Measurements from ENCODE around the gene TLR9. TPM values are rescaled to one million over a fixed set of nuclear protein-coding genes. Genes with fewer than 3 reads are reported as not detected.
A peak's percentile ranks its signal among the peaks of the same experiment; 100 is the strongest.

TLR9 gene
- total RNA-seq, 2 experiments from 2014 or later = 0.85 to 1.4 TPM

DNA sequence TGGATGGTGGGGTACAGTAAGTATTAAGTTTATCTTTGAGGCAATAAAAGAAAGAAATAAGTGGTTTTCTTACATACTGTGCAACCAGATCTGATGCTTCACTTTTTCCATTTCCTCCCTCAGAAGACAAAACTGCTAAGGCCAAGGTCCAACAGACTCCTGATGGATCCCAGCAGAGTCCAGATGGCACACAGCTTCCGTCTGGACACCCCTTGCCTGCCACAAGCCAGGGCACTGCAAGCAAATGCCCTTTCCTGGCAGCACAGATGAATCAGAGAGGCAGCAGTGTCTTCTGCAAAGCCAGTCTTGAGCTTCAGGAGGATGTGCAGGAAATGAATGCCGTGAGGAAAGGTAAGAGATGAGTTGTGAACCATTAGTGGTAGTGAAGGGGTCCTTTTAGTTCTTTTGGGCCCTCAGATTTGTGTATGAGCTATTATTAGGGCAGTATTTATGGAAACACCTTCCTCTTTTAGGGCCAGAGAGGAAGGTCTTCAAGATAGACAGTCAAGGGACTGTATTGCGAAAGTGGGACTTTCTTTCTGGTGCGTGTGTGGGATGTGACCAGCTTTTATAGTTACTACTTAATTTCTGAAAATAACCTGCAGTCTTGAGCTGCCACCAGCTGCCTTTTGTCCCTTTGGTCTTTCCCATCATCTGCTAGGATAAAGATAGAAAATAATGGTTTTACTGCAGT is 22.9 kb downstream of the TLR9 start:
- DNase-seq = no peak
- H3K36me3 Mint-ChIP-seq = peaks cover 59% of the 10 kb centered on the region
- H3K27ac Mint-ChIP-seq = peak overlapping the region; percentile 73
- H3K4me1 Mint-ChIP-seq = peaks cover 61% of the 10 kb centered on the region
- no peak overlapping the region for H3K4me3 Mint-ChIP-seq
- H3K27me3 Mint-ChIP-seq = peaks cover 4% of the 10 kb centered on the region
- no peaks in the 10 kb centered on the region for H3K9me3 Mint-ChIP-seq

DNA sequence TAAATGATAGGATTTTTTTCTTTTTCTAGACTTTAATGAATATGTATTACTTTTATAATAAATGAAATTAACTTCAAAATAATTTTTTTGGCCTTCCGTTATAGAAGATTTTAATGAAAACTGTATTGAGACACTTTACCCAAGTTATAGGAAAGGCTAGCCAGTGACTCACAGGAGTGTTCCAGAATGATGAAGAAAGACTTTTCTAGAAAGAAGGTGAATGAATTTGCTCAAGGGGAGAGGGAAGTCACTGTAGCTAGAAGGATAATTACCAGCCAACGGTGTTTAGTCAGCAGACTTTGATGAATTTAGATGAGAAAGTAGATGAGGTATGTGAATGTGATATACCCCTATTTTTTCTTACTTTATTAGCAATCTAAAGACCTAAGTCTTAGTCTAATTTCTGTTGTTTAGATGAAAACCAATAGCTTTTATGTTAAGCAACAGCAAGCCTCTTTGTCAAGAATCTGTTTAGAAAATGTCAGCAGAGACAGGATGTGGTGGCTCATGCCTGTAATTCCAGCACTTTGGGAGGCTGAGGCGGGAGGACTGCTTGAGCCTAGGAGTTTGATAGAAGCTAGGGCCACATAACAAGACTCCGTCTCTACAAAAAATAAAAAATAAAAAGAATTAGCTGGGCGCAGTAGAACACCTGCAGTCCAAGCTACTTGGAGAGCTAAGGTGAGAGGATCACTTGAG is 24.3 kb downstream of the TLR9 start:
- H3K36me3 Mint-ChIP-seq = peaks cover 51% of the 10 kb centered on the region
- H3K9me3 Mint-ChIP-seq = no peaks in the 10 kb centered on the region
- peaks cover 4% of the 10 kb centered on the region for H3K27me3 Mint-ChIP-seq
- H3K27ac Mint-ChIP-seq = no peak overlapping the region
- H3K4me1 Mint-ChIP-seq = peaks cover 68% of the 10 kb centered on the region
- DNase-seq = no peak
- no peak overlapping the region for H3K4me3 Mint-ChIP-seq

DNA sequence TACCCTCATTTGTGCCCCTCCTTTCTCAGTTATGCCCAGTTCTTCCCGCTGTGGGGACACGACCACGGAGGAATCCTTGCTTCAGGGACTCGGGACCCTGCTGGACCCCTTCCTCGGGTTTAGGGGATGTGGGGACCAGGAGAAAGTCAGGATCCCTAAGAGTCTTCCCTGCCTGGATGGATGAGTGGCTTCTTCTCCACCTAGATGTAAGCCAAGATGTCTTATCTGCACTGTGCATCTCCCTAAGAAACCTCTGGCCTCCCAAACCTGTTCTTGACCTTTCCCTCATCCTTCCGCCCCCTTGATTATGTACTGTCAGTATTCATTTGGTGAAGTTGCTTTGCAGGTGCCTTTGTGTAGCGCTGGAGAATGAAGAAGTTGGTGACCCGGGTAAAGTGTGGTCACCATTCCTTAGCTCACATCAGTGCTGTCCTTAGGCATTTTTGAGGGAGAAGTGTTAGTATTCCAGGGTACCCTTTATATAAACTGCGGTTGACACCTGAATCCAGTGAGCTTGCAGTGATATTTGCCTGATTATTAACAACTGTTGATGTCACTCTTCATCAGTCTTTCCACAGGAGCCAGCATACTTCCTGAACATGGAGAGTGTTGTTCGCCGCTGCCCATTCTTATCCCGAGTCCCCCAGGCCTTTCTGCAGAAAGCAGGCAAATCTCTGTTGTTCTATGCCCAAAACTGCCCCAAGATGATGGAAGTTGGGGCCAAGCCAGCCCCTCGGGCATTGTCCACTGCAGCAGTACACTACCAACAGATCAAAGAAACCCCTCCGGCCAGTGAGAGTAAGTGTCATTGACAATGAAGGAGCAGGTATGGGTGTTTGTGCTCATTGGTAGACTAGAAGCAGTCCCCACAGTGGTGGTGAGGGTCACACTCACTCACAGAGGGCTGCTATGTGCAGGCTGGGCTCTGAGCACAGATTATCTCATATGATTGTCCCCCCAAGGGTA is 26.5 kb downstream of the TLR9 start:
- Mint-ChIP-seq H3K4me3 (peak overlapping the region; percentile 99), H3K27ac (peak overlapping the region; percentile 93), H3K4me1 (peaks cover 56% of the 10 kb centered on the region), H3K9me3 (no peaks in the 10 kb centered on the region), H3K27me3 (peaks cover 4% of the 10 kb centered on the region), H3K36me3 (peaks cover 34% of the 10 kb centered on the region)
- DNase-seq = no peak

DNA sequence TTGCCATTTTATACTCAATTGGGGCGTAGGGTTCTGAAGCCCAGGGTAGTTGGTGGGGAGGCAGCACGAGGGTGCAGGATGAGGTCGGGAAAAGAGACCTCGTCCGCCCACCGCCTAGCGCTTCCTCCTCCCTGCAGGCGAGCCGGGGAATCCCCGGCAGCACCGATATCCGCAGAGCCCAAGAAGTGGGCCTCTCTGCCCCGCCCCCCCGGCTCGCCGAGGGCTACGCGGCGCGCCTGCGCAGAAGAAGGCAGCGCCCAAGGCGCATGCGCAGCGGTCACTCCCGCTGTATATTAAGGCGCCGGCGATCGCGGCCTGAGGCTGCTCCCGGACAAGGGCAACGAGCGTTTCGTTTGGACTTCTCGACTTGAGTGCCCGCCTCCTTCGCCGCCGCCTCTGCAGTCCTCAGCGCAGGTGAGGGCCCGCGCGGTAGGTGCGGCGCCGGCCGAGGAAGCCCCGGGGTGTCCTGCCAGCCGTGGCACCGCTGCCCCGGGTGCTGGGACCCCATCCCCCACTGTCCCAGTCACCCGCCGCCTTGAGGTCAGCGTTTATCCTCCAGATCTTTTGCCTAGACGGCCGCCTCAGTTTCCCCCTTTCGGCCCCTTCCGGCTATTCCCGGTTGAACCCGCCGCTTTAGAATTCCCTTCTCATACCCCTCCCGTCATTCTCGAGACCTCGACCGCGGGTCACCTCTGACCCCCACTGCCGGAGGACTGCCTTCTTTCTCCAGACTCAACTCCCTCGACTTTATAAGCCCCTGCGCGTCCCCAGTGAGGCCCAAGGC is 27.4 kb downstream of the TLR9 start, which contains the start of gene ALAS1:
ALAS1 (plus strand) TSS at position 319 of the 784 bp plus-strand sequence. CDS start 1,082 bp downstream, outside the sequence.
- Mint-ChIP-seq H3K4me1 (peaks cover 51% of the 10 kb centered on the region), H3K27ac (peak within 1 kb of the TSS; percentile 93), H3K4me3 (peak within 1 kb of the TSS; percentile 99), H3K27me3 (peaks cover 4% of the 10 kb centered on the region), H3K9me3 (no peaks in the 10 kb centered on the region), H3K36me3 (peaks cover 27% of the 10 kb centered on the region)
- DNase-seq = peak; percentile 95

DNA sequence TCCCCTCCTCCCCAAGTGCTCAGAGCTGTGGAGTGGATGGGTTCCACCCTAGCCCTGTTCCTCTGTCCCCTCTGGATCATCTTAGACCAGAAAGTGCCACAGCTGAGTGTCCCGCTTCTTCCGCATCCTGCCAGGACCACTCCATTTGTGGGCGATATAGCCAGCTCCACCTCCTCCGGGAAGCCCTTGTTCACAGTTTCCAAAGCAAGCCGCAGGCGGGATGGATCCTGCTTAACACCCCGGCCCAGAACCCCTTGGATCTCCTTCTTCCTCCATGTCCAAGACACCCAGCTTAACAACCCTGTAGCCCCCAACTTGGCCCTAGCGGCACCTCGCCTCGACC is 28.0 kb downstream of the TLR9 start:
- H3K4me1 Mint-ChIP-seq = peaks cover 48% of the 10 kb centered on the region

DNA sequence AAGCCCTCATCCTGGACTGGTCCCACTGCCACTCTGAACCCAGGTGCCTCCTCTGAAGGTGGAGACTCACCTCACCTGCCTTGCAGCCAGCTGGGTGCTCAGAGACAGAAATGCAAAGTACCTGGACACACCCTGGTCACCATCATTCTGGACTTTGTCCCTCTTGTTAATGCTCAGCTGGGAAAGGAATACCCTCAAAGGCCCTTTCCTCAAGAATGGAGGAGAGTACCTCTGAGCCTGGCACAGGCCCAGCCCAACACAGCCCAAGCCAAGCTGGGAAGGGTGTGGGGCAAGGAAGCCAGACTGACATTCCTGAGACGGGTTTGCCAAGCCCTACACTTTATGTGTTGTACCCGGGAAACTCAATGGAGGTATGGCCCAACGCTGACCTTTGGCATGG is 28.5 kb downstream of the TLR9 start:
- Mint-ChIP-seq H3K36me3 (peaks cover 19% of the 10 kb centered on the region), H3K4me1 (peaks cover 43% of the 10 kb centered on the region), H3K27ac (no peak overlapping the region), H3K27me3 (peaks cover 4% of the 10 kb centered on the region), H3K9me3 (no peaks in the 10 kb centered on the region), H3K4me3 (no peak overlapping the region)
- no peak for DNase-seq

More for the DNA sequence above, 28.0 kb downstream of the TLR9 start:
- Mint-ChIP-seq H3K9me3 (no peaks in the 10 kb centered on the region), H3K36me3 (peaks cover 24% of the 10 kb centered on the region), H3K27me3 (peaks cover 4% of the 10 kb centered on the region), H3K4me3 (peak overlapping the region; percentile 99), H3K27ac (peak overlapping the region; percentile 89)
- no peak for DNase-seq

DNA sequence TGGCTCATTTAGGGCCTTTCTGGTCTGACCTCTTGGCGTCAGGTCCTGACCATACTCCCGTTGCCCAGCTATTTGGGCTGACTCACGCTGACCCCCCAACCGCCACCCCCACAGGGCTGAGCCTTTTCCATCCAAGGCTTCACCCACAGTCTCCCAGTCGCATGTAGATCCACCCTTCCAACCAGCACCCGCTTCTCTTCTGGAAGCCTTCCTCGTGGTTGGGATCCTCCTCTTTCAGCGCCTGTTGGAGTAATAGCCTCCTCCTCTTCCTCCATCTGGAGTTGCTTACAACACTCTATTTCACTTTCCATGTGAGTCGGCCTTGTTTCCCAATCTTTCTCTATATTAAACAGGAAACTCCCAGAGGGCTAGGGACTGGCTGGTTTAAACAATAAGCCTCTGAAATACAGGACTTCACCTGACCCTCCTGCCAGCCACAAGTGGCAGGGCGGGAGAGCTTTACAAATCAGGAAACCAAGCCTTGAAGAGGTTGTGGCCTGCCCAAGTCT is 29.6 kb downstream of the TLR9 start:
- Mint-ChIP-seq H3K9me3 (no peaks in the 10 kb centered on the region), H3K27ac (peak overlapping the region; percentile 38), H3K27me3 (peaks cover 4% of the 10 kb centered on the region), H3K4me3 (no peak overlapping the region), H3K36me3 (peaks cover 10% of the 10 kb centered on the region), H3K4me1 (peaks cover 34% of the 10 kb centered on the region)
- no peak for DNase-seq

DNA sequence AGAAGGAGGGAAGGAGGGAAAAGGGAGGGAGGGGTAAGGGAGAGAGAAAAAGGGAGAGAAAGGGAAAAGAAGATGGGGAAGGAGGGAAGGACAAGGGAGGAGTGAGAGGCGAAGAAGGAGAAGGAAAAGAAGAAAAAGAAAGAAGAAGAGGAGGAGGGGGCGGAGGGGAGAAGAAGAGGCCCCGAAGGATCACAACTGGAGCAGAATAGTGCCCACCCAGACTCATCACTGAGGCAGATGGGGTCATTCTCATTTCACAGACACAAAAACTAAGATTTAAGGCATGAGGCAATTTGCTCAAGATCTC is 30.2 kb downstream of the TLR9 start:
- Mint-ChIP-seq H3K4me1 (peaks cover 31% of the 10 kb centered on the region), H3K9me3 (no peaks in the 10 kb centered on the region), H3K27ac (no peak overlapping the region), H3K27me3 (peaks cover 4% of the 10 kb centered on the region), H3K36me3 (peaks cover 7% of the 10 kb centered on the region), H3K4me3 (no peak overlapping the region)
- DNase-seq = no peak

DNA sequence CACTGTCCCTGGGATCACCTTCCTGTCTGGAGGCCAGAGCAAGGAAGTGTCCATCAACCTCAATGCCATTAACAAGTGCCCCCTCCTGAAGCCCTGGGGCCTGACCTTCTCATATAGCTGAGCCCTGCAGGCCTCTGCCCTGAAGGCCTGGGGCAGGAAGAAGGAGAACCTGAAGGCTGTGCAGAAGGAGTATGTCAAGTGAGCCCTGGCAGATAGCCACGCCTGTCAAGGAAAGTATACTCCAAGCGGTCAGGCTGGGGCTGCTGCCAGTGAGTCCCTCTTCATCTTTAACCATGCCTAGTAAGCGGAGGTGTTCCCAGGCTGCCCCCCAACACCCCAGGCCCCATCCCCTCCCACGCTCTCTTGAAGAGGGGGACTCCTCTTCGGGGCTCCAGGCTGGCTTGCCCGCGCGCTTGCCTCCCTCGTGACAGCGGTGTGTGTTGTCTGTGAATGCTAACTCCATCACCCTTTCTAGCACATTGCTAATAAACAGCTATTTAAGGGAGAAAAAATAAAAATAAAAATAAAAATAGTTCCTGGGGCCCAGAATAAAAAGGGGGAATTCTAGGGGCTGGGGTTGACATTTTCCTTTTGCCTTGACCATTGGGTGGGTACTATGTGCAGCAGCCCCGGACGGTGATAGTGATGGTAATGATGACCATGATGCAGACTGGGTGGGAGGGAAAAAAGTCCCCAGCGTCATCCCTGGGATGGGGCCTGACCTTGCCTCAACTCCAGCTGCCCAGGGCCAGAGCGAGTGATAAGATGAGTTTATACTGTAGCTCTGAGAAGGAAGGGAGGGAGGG is 30.8 kb downstream of the TLR9 start:
- Mint-ChIP-seq H3K4me3 (no peak overlapping the region), H3K27ac (no peak overlapping the region), H3K36me3 (peaks cover 5% of the 10 kb centered on the region), H3K9me3 (no peaks in the 10 kb centered on the region), H3K4me1 (peaks cover 28% of the 10 kb centered on the region), H3K27me3 (peaks cover 4% of the 10 kb centered on the region)
- no peak for DNase-seq

DNA sequence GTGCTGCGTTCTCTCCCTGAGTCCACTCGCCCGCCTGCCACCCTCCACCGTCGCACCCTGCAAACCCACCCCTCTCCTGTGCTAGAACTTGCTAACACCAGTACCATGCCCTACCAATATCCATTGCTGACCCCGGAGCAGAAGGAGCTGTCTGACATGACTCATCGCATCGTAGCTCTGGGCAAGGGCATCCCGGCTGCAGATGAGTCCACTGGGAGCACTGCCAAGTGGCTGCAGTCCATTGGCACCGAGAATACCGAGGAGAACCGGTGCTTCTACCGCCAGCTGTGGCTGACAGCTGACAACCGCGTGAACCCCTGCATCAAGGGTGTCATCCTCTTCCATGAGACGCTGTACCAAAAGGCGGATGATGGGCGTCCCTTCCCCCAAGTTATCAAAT is 32.4 kb downstream of the TLR9 start:
- no peak for DNase-seq
- Mint-ChIP-seq H3K4me1 (peaks cover 18% of the 10 kb centered on the region), H3K27me3 (no peaks in the 10 kb centered on the region), H3K4me3 (no peak overlapping the region), H3K36me3 (no peaks in the 10 kb centered on the region), H3K9me3 (no peaks in the 10 kb centered on the region), H3K27ac (no peak overlapping the region)

DNA sequence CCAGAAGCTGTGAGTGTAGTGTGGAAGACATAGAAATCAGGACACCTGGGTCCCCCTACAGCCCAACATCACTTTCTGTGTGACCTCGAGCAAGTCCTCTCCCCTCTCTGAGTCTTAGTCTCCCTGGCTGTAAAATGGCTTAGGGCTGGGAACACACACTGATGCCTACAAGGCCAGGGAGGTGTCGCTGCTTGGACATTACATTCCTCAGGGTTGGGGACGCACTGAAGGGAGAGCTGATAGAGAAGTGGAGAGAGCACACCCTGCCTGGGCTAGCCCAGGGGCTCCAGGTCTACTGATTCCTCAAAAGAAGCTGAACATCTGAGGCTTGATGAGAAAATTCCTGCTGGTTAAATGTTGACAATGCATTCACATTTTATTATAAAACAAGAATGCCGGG is 33.8 kb downstream of the TLR9 start:
- Mint-ChIP-seq H3K27ac (no peak overlapping the region), H3K4me1 (peaks cover 12% of the 10 kb centered on the region), H3K9me3 (no peaks in the 10 kb centered on the region), H3K4me3 (no peak overlapping the region), H3K27me3 (no peaks in the 10 kb centered on the region), H3K36me3 (no peaks in the 10 kb centered on the region)
- no peak for DNase-seq

DNA sequence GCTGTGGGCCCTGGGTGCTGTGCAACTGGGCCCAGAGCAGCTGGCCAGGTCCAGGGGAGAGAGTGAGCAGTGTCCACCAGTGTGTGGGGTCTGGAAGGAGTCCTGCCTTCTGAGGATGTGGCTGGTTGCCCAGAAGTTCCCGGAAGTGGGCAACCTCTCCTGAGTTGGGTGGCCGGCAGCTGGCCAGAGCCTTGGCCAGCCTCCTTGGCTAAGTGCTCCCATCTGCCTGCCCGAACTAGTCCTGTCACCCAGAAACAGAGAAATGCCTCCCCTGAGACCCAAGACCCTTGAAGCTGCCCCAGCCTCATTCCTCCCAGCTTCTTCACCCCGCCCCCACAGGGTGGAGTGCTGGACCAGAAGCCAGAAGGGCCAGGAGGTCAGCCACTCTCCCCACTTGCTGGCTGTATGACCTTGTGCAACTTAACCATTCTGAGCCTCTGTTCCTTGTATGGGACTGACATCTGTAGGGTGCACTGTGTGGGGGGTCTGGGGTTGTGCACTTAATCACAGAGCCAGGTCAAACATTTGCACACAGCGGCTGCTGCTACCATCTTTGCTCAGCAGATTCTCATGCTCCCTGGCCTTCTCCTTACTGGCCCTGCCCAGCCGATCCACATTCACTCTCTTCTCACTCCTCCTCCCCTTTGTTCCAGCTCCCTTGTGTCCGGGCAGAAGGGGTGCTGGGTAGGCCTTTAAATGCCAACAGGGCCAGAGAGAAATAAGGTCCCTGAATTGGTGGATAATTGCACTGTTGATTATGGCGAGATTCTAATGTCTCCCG is 35.0 kb downstream of the TLR9 start:
- peaks cover 4% of the 10 kb centered on the region for H3K4me1 Mint-ChIP-seq
- no peaks in the 10 kb centered on the region for H3K9me3 Mint-ChIP-seq
- no peak for DNase-seq
- H3K27ac Mint-ChIP-seq = no peak overlapping the region
- H3K4me3 Mint-ChIP-seq = no peak overlapping the region
- no peaks in the 10 kb centered on the region for H3K36me3 Mint-ChIP-seq
- H3K27me3 Mint-ChIP-seq = no peaks in the 10 kb centered on the region

DNA sequence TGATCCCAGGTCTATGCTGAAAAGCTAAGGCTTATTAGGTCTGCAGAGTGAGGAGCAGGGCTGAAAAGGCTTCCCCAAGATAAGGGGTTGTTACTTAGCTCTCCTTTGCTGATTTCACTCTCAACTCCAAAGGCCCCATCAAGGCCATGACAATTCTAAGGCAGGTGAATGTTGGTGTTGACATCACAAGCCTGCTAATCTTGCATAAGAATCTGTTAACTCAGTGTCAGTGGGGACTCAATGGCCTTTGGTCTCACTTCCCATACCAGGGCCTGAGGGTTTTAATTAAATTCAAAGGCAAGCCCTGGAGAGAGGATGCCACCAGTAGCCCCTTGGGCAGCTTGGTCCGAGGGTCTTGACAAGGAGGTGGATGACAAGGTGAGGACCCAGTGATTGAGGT is 36.9 kb downstream of the TLR9 start:
- Mint-ChIP-seq H3K9me3 (no peaks in the 10 kb centered on the region), H3K36me3 (no peaks in the 10 kb centered on the region), H3K4me3 (no peak overlapping the region), H3K27me3 (no peaks in the 10 kb centered on the region), H3K27ac (no peak overlapping the region), H3K4me1 (peaks cover 4% of the 10 kb centered on the region)
- no peak for DNase-seq

Data from activated naive CD8-positive, alpha-beta T cell treated with anti-CD3 and anti-CD28 coated beads for 36 hours (primary cell).